SU-DHL-6 (cell line): Measurements from ENCODE around the gene GLIPR1.

Experiments used
- H2AFZ ChIP-seq: fragments of 200-600 bp; sonication (generic); 2 replicates; pipeline ENCODE4 v1.6.1; 2014; ENCODE audit warnings: low read depth, mild to moderate bottlenecking, moderate library complexity, mixed read lengths, antibody characterized with exemption, low read length; ENCODE audit not compliant: severe bottlenecking
- H3F3A ChIP-seq: fragments of 200-600 bp; shearing (Covaris generic); 2 replicates; pipeline ENCODE4 v1.6.0; 2016; ENCODE audit warnings: antibody characterized with exemption, mild to moderate bottlenecking; ENCODE audit not compliant: insufficient read depth
- H3K27ac ChIP-seq: fragments of 200-600 bp; sonication (generic); 2 replicates; pipeline ENCODE4 v1.5.1; 2016; ENCODE audit warnings: low read depth, mild to moderate bottlenecking, low read length, moderate library complexity, mixed read lengths
- H3K27me3 ChIP-seq: fragments of 200-600 bp; sonication (generic), shearing (Covaris generic); 2 replicates; pipeline ENCODE4 v1.6.0; 2014; ENCODE audit warnings: mild to moderate bottlenecking, low read length
- H3K36me3 ChIP-seq: fragments of 200-600 bp; sonication (generic); 2 replicates; pipeline ENCODE4 v1.6.1; 2014; ENCODE audit warnings: mild to moderate bottlenecking, low read length, mixed read lengths
- H3K4me2 ChIP-seq: fragments of 300-600, 200-600 bp; shearing (Covaris generic), sonication (generic); 2 replicates; pipeline ENCODE4 v1.6.0; 2014; ENCODE audit warnings: low read length, low read depth, mild to moderate bottlenecking; ENCODE audit not compliant: poor library complexity, severe bottlenecking
- H3K4me3 ChIP-seq: fragments of 200-600 bp; sonication (generic); 2 replicates; pipeline ENCODE4 v1.5.1; 2014; ENCODE audit warnings: antibody characterized with exemption, low read length, mild to moderate bottlenecking, mixed read lengths; ENCODE audit not compliant: insufficient read depth, poor library complexity, severe bottlenecking
- H3K79me2 ChIP-seq: fragments of 200-600 bp; sonication (generic); 2 replicates; pipeline ENCODE4 v1.6.1; 2014; ENCODE audit warnings: mild to moderate bottlenecking, low read length, moderate library complexity; ENCODE audit not compliant: insufficient read depth
- H3K9ac ChIP-seq: fragments of 200-600 bp; sonication (generic); 2 replicates; pipeline ENCODE4 v1.7.0; 2014; ENCODE audit warnings: mild to moderate bottlenecking, low read length
- H3K9me2 ChIP-seq: fragments of 200-600 bp; sonication (generic); replicated peaks from 2 replicates; pipeline ENCODE4 v1.6.1; 2014; ENCODE audit warnings: low read length; ENCODE audit not compliant: insufficient read depth
- H3K9me3 ChIP-seq: fragments of 200-600 bp; sonication (generic); 2 replicates; pipeline ENCODE4 v1.6.1; 2014; ENCODE audit warnings: low read length, mixed read lengths; ENCODE audit not compliant: insufficient read depth
- H4K20me1 ChIP-seq: fragments of 200-600 bp; sonication (generic); 2 replicates; pipeline ENCODE4 v1.6.1; 2014; ENCODE audit warnings: low read depth, mild to moderate bottlenecking, antibody characterized with exemption, low read length, moderate library complexity, mixed read lengths
- EZH2phosphoT487 ChIP-seq: fragments of 200-600 bp; sonication (generic), shearing (Covaris generic); conservative IDR thresholded peaks from 2 replicates; pipeline ENCODE4 v1.6.1; 2018; ENCODE audit warnings: mild to moderate bottlenecking, antibody characterized with exemption, low read length, moderate library complexity, mixed read lengths
- TF ChIP-seq, protein P1 (sequence below): fragments of 200-600 bp; sonication (generic); IDR thresholded peaks from one replicate; pipeline ENCODE4 v1.5.1; 2017; ENCODE audit warnings: antibody characterized with exemption, mild to moderate bottlenecking, low read length, moderate library complexity; ENCODE audit not compliant: insufficient read depth, poor library complexity, severe bottlenecking

Gene GLIPR1

DNA sequence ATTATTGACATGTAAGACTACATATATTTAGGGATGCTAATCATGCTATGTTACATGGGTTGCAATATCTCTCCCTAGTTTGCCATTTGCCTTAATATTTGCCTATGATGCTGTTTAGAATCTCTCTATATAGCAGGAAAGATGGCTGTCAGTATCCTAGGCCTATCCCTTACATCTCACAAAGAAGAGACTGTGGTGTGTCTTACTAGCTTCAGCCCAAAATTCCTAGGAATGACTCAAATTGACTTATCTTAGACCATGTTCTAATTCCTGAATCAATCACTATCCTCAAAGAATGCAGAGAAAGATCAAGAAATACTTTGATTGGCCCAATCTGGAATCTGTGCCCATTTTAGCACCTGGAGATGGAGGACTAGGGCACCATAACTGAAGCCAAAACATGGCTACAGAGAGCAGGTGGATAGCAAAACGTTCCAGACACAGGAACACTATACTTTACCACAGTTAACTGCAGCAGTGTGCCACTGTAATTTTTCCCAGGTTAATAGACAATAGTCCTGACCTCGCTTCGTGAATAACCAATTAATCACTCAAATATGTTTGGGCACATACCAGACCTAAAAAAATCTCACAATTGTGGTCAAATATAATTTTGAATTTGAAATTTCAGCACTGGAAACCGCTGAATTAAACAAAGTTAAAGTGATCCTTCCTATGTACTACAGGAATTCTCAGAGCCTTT, 32.7 kb upstream of the GLIPR1 start:
- H3K79me2 ChIP-seq = no peaks in the 10 kb centered on the region
- no peaks in the 10 kb centered on the region for H3K36me3 ChIP-seq
- no peak overlapping the region for H3K9ac ChIP-seq
- H4K20me1 ChIP-seq = no peaks in the 10 kb centered on the region
- H3K4me3 ChIP-seq = no peak overlapping the region
- H2AFZ ChIP-seq = no peak overlapping the region
- no peak overlapping the region for H3K27ac ChIP-seq
- H3K4me2 ChIP-seq = no peak overlapping the region
- no peaks in the 10 kb centered on the region for H3F3A ChIP-seq
- TF ChIP-seq, protein P1, sequence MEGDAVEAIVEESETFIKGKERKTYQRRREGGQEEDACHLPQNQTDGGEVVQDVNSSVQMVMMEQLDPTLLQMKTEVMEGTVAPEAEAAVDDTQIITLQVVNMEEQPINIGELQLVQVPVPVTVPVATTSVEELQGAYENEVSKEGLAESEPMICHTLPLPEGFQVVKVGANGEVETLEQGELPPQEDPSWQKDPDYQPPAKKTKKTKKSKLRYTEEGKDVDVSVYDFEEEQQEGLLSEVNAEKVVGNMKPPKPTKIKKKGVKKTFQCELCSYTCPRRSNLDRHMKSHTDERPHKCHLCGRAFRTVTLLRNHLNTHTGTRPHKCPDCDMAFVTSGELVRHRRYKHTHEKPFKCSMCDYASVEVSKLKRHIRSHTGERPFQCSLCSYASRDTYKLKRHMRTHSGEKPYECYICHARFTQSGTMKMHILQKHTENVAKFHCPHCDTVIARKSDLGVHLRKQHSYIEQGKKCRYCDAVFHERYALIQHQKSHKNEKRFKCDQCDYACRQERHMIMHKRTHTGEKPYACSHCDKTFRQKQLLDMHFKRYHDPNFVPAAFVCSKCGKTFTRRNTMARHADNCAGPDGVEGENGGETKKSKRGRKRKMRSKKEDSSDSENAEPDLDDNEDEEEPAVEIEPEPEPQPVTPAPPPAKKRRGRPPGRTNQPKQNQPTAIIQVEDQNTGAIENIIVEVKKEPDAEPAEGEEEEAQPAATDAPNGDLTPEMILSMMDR = no peak
- no peak for TF ChIP-seq EZH2phosphoT487
- H3K9me3 ChIP-seq = no peaks in the 10 kb centered on the region
- no peaks in the 10 kb centered on the region for H3K27me3 ChIP-seq
- no peaks in the 10 kb centered on the region for H3K9me2 ChIP-seq

DNA sequence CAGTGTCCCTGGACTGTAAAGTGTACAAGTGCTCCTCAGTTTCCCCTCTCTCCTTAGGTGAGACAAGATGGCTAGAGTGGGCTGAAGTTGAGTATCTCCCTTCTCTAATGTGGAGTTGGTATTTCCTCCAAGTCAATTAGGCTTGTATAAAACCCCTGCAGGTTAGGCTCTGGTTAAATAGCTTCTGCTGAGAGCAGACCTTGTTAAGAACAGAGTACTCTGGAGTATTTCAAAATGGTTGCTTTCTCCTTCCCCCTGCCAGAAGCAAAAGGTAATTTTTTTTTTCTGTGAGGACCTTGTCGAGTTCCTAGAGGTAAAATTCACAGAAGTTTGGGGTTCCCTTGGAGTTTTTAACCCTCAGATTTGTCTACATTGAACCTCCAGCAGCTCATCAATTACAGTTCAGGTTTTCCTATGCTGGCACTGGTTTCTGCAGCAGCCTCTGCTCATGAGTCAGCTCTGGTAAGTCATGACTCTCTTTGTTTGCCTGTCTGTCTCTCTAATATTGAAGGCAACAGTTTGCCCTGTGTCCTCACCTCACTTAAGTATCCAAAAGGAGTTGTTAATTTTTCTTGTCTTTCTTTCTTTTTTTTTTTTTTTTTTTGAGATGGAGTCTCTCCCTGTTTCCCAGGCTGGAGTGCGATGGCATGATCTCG, 27.8 kb upstream of the GLIPR1 start:
- Histone ChIP-seq H3K4me2 (no peak overlapping the region), H3K9me3 (no peaks in the 10 kb centered on the region), H4K20me1 (no peaks in the 10 kb centered on the region), H3K79me2 (no peaks in the 10 kb centered on the region), H2AFZ (no peak overlapping the region), H3F3A (no peaks in the 10 kb centered on the region), H3K9ac (no peak overlapping the region), H3K36me3 (no peaks in the 10 kb centered on the region), H3K27ac (no peak overlapping the region), H3K9me2 (no peaks in the 10 kb centered on the region), H3K4me3 (no peak overlapping the region), H3K27me3 (no peaks in the 10 kb centered on the region)
- TF ChIP-seq, protein P1 = no peak
- TF ChIP-seq EZH2phosphoT487 = no peak

DNA sequence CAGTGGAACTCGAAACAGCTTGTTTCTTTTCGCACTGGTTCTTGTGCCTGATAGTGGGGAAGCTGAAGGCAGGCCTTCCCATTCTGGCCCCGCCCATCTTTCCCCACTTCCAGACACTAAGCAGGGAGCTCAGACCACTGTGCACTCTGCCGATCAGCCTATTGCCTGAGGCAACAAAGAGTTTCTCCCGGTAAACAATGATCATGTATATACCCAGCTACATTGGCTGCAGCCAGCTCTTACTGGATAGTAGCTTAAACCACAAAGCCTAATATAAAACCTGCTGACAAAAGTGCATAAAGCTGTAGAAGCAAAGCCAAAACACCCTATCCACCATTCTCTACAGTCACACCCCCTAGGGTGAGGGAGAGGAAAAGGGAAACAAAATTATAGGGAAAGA, 24.7 kb upstream of the GLIPR1 start:
- Histone ChIP-seq H3K9ac (no peak overlapping the region), H3K36me3 (no peaks in the 10 kb centered on the region), H3F3A (no peaks in the 10 kb centered on the region), H2AFZ (no peak overlapping the region), H3K4me3 (no peak overlapping the region), H3K9me3 (no peaks in the 10 kb centered on the region), H3K79me2 (no peaks in the 10 kb centered on the region), H3K27ac (no peak overlapping the region), H3K27me3 (no peaks in the 10 kb centered on the region), H4K20me1 (no peaks in the 10 kb centered on the region), H3K9me2 (no peaks in the 10 kb centered on the region), H3K4me2 (no peak overlapping the region)
- TF ChIP-seq, protein P1 = no peak
- TF ChIP-seq EZH2phosphoT487 = no peak
